GM12892 (cell line): Measurements from ENCODE around the gene ZNF451.
"Not testable (repeated sequence)": the region's sequence is repeated elsewhere in the genome, so short reads cannot be mapped to it uniquely, and the experiment has no call there.

ENCODE experiments used
- DNase-seq: peaks from one replicate; pipeline ENCODE4 v3.0.0; 2011; ENCODE audit not compliant: insufficient read length
- FAIRE-seq: peaks from 2 replicates; lab custom pipeline; 2011; peaks lifted over from hg19 to GRCh38; lab: Jason Lieb, UNC
- POLR2A ChIP-seq: IDR thresholded peaks from 2 replicates; pipeline ENCODE4 v1.6.1; 2011; ENCODE audit warnings: low read depth, low read length, control low read depth
- POLR2AphosphoS5 ChIP-seq: IDR thresholded peaks from 2 replicates; pipeline ENCODE4 v1.6.1; 2011; ENCODE audit warnings: low read depth, low read length, control low read depth
- TAF1 ChIP-seq: IDR thresholded peaks from 2 replicates; pipeline ENCODE4 v1.6.1; 2011; ENCODE audit warnings: low read depth, mild to moderate bottlenecking, control low read depth, low read length, borderline replicate concordance

Gene ZNF451

DNA sequence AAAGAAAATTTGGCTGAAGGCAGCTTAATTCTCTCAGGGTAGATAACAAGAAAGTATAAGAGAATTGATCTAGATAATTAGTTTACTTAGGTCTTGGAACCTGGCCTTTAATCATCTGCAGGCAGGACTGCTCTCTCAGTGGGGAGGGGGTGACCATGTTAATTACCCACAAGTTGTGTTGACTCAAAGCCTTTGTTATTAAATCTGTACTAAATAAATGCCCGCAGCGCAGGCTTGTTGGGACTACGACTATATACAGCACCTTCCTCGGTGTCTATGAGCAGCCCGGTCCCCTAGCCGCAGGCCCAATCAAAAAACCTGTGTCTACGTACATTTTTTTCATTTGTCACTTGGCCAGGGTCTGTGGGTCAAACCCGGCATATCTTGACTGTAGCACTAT is 15.6 kb upstream of the ZNF451 start:
- DNase-seq (no peak), FAIRE-seq (no peak)
- no peak for TF ChIP-seq POLR2AphosphoS5
- no peak for TF ChIP-seq POLR2A
- no peak for TF ChIP-seq TAF1

DNA sequence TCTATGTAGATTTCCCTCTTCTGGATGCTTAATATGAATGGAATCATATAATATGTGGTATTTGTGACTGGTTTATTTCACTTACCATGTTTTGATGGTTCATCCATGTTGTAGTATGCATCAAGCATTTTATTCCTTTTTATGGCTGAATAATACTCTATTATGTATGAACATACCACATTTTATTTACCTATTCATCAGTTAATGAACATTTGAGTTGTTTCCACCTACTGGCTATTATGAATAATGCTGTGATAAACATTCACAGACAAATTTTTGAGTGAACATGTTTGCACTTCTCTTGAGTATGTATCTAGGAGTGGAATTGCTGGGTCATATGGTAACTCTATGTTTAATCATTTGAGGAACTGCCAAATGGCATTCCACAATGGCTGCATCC is 14.9 kb upstream of the ZNF451 start:
- DNase-seq (no peak), FAIRE-seq (no peak)
- no peak for TF ChIP-seq POLR2A
- no peak for TF ChIP-seq TAF1
- TF ChIP-seq POLR2AphosphoS5 = no peak

DNA sequence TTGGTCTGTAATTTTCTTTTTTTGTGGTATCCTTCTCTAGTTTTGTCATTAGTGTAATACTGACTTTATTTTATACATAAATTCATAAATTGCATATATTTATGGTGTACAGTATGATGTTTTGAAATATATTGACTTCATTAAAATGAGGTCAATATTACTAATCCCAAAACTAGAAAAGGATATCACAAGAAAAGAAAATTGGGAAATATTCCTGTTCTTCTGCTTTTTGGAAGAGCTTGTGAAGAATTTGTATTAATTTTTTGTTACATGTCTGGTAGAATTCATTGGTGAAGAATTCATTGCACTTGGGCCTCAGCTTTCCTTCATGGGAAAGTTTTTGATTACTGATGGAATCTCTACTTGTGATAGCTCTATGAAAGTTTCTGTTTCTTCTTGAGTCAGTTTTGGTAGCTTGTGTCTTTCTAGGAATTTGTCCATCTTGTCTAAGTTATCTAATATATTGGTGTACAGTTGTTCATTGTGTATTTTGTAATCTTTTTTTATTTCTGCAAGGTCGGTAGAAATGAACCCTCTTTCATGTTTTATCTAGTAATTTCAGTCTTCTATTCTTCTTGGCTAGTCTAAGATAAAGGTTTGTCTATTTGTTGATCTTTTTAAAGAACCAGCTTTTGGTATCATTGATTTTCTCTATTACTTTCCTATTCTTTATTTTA is 11.3 kb upstream of the ZNF451 start:
- FAIRE-seq = no peak
- TF ChIP-seq POLR2AphosphoS5 (no peak), TAF1 (no peak), POLR2A (no peak)
- no peak for DNase-seq

DNA sequence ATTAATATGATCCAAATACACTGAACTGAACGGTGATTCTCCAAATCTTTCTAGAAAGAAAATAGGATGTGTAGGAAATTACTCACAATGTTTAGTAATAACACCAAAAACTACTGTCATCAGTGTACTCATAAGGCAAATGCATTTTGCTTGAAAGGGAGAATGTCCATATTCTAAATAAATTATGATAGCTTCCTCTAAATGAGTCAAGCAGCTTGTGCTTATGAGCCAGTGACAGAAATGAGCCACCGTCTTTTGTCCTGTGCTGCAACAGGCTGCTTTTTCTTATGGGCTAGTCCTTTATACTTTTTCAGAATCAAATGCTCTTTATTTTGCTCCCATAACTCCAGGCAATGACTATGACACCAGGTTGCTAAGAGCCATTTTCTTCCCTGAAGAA is 4.5 kb upstream of the ZNF451 start:
- DNase-seq (no peak), FAIRE-seq (no peak)
- TF ChIP-seq POLR2A = no peak
- TF ChIP-seq POLR2AphosphoS5 = no peak
- TF ChIP-seq TAF1 = no peak

DNA sequence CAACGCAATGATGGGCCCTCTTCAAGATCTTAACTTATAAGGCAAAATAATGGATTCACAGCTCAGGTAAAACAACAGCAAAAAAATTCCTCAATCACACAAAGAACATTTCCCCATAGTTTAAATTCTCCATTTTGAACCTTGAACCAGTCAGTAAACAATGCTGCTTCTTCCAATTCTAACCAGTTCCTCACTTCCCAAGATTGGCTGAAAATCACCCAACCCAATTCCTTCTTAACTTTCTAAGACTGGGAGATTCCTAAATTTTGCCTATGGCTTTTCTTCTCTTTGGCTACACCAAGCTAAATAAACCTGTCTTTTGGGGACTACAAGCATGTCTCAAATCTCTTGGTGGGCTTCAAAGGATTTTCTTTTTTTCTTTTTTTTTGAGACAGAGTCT is 3.1 kb upstream of the ZNF451 start:
- DNase-seq = no peak
- TF ChIP-seq POLR2A (no peak), TAF1 (no peak), POLR2AphosphoS5 (no peak)
- FAIRE-seq = no peak

DNA sequence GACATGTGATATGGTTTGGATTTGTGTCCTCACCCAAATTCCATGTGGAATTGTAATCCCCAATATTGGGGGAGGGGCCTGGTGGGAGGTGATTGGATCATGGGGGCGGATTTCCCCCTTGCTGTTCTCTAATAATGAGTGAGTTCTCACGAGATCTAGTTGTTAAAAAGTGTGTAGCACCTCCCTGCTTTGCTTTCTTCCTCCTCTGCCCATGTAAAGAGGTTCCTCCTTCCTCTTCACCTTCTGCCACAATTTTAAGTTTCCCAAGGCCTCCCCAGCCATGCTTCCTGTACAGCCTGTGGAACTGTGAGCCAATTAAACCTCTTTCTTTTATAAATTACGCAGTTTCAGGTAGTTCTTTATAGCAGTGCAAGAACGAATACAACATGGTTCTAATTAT is 2.1 kb upstream of the ZNF451 start:
- TF ChIP-seq TAF1 (no peak), POLR2A (no peak)
- DNase-seq (no peak), FAIRE-seq (no peak)

DNA sequence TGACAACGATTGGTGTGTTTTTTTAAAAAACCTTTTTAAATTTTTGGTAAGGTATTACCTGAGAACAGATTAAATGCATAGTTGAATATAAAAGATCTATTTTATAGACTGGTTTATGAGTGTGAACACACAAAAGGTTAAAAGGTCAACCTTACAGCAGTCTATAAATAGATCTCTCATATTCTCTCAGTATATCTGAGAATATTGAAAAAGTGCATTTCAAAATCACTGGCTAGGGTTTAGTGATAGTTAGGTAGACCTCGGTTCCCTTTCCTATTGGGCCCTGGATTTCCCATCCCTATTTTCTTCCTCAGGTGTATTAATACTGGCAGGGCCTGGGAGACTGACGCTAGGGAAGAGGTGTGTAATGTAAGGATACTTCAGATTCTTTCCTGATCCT is 723 bp upstream of the ZNF451 start:
- no peak for DNase-seq
- TF ChIP-seq POLR2A = no peak
- no peak for TF ChIP-seq TAF1
- TF ChIP-seq POLR2AphosphoS5 = no peak
- FAIRE-seq = no peak

DNA sequence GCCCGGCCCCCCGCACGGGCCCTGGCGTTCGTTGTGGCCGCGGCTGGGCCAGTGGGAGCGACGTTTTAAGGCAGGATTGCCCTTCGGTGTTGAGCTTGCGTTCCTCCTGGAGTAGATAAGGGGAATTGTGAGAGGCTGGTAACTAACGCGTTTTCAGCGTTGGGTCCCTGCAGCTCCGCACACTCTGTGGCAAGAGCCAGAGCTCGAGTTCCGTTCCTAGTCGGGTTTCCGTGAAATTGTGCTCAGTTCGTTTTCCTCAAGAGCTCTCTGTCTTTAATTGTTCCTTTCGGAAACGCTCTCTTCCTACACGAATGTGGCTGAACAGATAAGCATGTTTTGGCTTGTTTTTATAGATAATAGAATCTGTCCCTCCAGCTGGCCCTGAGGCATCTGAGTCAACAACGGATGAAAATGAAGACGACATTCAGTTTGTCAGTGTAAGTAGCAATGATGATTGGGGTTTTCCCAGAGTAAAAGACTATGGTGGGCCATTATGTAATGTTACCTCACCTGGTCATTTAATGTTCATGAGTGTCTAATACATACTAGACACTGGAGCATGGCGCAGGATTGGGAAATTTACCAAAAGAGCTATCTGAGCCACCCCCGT is 575 bp downstream of the ZNF451 start:
- not testable (repeated sequence) for DNase-seq, FAIRE-seq

DNA sequence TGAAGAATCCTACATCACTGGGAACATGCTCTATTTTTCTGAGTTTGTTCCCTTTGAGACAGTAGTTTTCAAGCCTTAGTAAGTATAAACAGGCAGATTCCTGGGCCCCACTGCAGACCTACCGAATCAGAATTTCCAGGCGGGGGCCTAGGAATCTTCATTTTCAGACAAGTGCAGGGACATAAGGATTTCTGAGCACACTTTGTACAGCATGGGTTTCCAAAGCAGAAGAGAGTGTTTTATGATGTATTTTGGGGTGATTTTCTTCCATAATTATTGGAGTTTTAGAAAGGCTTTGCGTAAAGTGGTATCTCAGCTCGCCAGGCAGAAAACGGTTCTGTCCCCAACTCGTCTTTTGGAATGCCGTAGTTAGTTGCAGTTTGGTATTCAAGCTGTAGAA is 1.4 kb downstream of the ZNF451 start:
- not testable (repeated sequence) for FAIRE-seq, DNase-seq

DNA sequence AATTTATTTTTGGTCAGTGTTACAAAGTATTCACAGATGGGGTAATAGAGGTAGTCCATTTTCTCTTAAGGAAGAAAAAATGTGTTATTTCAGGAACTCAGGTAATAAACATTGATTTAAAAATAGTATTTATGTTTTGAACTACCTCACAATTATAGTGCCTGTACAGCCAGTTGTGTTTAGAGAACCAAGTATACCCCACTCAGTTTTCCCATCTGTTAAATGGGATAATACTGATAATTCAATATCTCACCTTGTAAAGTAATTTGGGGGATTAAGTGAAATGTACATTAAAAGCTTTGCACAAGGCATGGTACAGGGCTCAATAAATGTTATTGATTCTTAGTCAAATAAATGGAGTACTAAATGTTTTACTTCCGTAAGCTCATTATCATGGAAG is 4.7 kb downstream of the ZNF451 start:
- TF ChIP-seq POLR2AphosphoS5 (no peak), TAF1 (no peak), POLR2A (no peak)
- FAIRE-seq (no peak), DNase-seq (no peak)

DNA sequence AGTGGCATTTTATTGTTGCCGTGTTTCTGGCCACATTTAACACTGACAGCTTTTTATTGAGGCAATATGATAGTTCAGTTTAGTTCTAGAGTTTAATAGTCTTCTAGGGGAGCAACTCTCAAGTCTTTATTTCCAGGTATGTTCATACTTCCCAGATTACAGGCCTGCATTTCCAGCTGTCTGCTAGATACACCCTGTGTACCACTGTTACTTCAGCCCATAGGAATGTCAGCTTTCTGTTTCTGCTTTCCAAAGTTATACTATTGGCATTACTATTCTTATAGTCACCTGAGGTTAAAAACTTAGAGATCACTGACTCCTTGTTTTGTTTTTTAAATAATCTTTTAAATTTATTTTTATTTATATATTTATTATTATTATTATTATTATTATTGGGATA is 7.6 kb downstream of the ZNF451 start:
- no peak for DNase-seq
- TF ChIP-seq POLR2AphosphoS5 = no peak
- no peak for TF ChIP-seq TAF1
- TF ChIP-seq POLR2A = no peak
- no peak for FAIRE-seq

DNA sequence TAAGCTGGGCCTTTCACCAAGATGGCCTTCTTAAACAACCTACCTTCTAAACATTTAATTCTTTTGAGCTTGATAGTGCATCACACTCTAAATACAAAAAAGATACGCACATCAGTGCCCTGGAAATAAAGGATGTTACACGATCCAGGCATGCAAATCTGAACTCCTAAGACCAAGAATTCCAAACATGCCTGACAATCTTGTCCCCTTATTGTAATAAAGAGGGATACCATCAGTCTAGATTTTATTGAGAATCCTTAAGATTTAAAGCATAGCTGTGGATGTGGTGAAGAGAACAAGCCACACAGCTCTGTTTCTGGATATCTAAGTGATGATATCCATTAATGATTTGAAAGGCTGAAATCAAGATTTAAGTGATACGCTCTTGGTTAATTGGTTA is 13.0 kb downstream of the ZNF451 start:
- FAIRE-seq (no peak), DNase-seq (no peak)
- TF ChIP-seq POLR2A = no peak
- TF ChIP-seq POLR2AphosphoS5 = no peak
- no peak for TF ChIP-seq TAF1

DNA sequence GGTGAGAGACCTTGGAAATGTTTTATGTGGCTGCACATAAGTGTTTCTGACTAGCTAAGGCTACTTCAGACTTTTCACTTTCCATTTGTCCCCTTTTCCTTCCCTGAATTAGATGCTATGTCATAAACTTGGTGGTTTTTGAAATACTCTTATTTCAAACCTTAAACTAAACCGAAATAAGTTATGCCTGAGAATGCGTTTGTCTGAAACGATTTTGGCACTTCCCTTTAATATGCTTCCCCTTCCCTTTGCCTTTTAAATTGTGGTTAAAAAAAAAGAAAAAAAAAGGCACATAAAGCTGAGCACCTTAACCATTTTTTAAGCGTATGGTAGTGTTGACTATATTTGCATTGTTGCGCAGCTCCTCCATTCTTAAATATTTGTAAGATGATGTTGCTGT is 14.3 kb downstream of the ZNF451 start:
- TF ChIP-seq TAF1 (no peak), POLR2A (no peak), POLR2AphosphoS5 (no peak)
- FAIRE-seq = no peak
- DNase-seq = no peak
